ENCODE results near the gene MMP1. TPM values are rescaled to one million over a fixed set of nuclear protein-coding genes. Genes with fewer than 3 reads are reported as not detected.
A peak's percentile ranks its signal among the peaks of the same experiment; 100 is the strongest.
"Not testable (repeated sequence)": the region's sequence is repeated elsewhere in the genome, so short reads cannot be mapped to it uniquely, and the experiment has no call there.

The MMP1 gene
- total RNA-seq, 1 donor from 2014 or later, result 1.3 TPM

DNA sequence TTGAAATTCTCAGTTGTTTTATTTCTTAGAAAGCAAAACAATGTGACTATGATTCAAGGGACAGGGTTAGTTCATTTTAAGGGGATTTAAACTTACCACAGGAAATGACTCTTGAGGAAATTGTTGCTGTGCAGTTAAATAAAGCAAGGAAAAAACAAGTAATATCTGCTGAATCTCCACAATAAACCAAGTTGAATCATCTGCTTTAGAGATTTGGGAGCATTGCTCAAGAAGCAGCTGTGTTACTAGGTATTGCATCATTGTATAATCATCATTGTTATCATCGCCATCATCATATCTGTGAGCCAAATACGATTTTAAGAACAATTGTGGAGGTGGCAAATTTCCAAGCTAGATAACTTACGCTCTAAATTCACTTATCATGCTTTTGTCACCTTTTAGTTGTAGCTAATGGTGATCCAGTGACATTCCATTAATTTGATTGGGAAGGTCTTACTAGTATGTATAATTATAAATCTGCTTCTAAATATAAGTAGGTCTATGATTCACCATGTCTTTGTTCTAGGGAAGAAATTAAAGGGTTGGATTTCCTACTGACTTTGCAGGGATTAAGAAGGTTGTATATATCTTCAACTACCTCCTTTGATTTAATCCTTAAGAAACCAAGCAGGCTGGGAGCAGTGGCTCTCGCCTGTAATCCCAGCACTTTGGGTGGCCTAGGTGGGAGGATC lies 37.5 kb downstream of the MMP1 start:
- peak; percentile 93 for DNase-seq (ENCODE audit: low read depth)

DNA sequence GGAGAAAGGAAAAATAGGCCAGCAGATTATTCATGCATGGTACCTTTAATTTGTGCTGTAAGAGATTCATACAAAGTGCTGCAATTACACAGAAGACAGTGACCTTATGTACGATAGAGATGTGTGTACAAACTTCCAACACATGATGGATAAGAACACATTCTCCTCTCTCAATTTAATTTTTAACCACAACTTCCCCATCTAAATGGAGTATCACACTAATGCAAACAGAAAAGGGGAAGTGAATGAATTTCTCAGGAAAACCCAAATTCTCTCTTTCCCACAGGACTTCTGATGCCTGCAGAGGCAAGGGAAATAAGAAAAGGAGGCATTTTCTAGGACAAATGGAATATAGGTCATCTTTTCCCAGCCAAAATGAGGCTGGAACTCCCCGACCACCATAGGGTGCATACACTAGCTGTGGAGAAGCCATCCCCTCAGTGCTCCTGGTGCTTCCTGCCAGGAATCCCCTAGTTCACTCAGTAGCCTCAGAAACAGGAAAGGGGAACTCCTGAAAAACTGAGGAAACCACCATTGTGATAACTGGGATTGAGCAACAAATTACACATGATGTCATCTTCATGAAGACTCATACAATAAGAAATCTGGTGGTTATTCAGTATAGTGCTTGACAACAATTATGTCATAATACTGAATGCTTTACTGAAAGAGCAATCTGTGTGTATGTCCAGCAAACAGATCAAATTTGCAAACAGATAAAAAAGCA lies 40.0 kb downstream of the MMP1 start:
- DNase-seq (ENCODE audit: low read depth), result peak; percentile 91

DNA sequence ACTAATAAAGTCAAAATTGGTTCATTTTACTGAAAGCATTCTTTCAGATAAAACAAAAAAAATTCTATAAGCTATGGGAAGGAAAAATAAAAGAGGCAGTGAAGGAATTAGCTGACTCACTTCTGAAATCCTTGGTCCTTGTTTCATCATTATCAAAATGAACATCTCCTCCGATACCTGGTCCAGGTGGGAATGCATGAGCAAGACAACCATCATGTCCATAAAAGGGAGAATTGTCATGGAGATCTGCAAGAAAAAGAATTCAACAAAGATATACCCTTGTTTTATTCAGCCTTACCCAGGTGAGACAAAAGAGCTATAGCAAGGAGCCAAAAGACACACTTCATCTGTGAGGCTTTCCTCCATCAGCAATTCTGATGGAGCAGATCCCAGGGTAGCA lies 44.7 kb downstream of the MMP1 start:
- no peak for DNase-seq (ENCODE audit: low read depth)

DNA sequence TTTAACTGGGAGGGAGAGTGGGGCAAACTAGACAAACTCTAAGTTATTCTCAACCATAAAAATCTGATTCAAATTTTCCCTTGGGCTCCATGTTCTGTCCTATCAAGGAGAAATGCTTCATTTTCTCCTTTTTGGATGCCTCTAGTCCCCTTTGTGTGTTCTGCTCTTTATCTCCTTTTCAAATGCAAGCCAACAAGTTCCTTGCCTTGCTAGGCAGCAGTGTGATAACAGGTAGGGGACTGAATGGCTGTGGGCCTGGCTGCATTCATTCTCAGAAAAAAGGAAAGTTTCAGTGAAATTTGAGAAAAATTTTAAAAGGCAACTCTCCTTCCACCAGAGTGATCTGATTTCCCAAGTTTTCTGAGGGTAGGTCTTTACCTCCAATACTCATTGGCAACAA lies 46.3 kb downstream of the MMP1 start:
- DNase-seq (ENCODE audit: low read depth), result no peak

DNA sequence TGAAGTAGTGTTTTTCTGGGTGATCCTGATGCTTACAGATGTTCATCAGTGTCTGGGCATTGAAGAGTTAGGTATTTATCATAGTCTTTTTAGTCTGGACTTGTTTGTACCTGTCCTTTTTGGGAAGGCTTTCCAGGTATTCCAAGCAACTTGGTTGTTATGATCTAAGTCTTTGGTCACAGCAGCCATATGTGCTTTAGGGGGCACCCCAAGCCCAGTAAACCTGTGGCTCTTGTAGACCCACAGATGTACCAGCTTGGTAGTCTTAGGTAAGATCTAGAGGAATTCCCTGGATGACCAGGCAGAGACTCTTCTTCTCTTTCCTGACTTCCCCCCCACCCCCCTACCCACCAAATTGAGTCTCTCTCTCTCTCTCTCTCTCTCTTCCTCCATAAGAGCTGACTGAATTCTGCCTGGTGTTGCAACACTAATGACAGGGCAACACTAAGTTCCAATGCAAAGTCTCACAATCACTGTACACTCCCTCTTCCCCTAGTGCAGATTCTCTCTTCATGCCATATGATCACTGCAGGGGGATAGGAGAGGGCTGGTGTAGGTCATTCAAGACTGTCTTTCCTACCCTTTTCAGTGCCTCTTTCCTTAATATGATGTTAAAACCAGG lies 48.7 kb downstream of the MMP1 start:
- DNase-seq (ENCODE audit: low read depth), result no peak

DNA sequence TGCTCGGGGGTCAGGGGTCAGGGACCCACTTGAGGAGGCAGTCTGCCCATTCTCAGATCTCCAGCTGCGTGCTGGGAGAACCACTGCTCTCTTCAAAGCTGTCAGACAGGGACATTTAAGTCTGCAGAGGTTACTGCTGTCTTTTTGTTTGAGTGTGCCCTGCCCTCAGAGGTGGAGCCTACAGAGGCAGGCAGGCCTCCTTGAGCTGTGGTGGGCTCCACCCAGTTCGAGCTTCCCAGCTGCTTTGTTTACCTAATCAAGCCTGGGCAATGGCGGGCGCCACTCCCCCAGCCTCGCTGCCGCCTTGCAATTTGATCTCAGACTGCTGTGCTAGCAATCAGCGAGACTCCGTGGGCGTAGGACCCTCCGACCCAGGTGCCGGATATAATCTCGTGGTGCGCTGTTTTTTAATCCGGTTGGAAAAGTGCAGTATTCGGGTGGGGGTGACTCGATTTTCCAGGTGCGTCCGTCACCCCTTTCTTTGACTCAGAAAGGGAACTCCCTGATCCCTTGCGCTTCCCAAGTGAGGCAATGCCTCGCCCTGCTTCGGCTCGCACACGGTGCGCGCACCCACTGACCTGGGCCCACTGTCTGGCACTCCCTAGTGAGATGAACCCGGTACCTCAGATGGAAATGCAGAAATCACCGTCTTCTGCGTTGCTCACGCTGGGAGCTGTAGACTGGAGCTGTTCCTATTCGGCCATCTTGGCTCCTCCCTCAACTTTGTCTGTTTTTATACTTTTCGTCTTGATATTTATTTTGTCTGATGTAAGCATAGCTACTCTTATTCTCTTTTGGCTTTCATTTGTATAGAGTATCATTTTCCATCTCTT lies 51.0 kb downstream of the MMP1 start:
- not testable (repeated sequence) for DNase-seq (ENCODE audit: low read depth)

Other genes starting within 250 kb of the MMP1 start
- not detected in 2 replicates for gene MMP20, start 172.8 kb downstream of the MMP1 start, total RNA-seq
- gene MMP27, start 92.4 kb downstream of the MMP1 start, total RNA-seq, result not detected in 2 replicates
- not detected in 2 replicates for gene MMP8, start 73.2 kb downstream of the MMP1 start, total RNA-seq
- 0.10 and 2.6 TPM in 2 replicates for gene MMP10, start 17.5 kb downstream of the MMP1 start, total RNA-seq
- not detected in 2 replicates for gene MMP3, start 45.4 kb upstream of the MMP1 start, total RNA-seq
- 0.80 TPM in 1 of 2 replicates, not detected in the other for gene MMP12, start 76.8 kb upstream of the MMP1 start, total RNA-seq
- not detected in 2 replicates for gene MMP13, start 157.6 kb upstream of the MMP1 start, total RNA-seq